Stimulated activated CD4-positive, alpha-beta T cell treated with anti-CD3 and anti-CD28 coated beads, Interleukin-12 subunit alpha, Interleukin-12 subunit beta, amount 100 ng/mL, for 24 hours (primary cell): ENCODE measurements around the gene DDX4.

Experiments used
- DNase-seq, 2 experiments: peaks; one replicate each; pipeline ENCODE4 v3.0.0-alpha.2; 2020; ENCODE audit warnings: low read depth in 2 of 2

Gene DDX4

DNA sequence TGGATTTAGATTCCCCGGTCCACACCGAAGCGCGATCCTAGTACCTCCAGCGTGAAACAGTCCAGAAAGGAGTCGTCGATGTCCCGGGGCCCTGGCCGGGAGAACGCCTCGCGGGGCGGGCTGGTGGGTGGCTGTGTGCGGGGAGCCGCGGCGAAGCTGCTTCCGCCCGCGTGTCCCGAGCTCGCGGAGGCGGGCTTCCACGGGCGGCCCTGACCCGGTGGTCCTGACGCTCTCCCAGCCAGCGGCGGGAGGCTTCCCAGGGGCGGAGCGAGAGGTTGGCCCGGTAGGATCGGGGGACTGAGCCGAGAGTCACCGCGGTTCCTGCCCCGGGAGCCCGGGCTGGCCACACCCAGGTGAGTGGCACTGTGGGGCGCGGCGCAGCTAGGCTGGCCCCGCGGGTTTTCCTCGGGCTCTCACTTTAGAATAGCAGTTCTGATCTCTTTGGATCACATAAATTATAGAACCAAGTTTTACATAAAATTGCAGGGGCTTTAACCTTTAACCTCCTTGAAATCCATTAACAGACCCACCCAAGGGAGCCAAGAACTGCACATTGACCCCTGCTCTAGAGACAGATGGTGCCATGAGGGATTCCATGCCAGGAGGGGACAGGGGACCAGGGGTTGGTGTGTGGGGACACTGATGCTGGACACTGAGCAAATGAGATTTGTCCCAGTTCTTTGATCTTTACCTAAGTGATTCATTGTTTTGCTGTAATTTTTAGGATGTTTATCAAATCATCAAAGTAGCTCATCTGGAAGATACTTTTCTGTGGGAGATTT, 84.1 kb downstream of the DDX4 start:
- DNase-seq = no peak

DNA sequence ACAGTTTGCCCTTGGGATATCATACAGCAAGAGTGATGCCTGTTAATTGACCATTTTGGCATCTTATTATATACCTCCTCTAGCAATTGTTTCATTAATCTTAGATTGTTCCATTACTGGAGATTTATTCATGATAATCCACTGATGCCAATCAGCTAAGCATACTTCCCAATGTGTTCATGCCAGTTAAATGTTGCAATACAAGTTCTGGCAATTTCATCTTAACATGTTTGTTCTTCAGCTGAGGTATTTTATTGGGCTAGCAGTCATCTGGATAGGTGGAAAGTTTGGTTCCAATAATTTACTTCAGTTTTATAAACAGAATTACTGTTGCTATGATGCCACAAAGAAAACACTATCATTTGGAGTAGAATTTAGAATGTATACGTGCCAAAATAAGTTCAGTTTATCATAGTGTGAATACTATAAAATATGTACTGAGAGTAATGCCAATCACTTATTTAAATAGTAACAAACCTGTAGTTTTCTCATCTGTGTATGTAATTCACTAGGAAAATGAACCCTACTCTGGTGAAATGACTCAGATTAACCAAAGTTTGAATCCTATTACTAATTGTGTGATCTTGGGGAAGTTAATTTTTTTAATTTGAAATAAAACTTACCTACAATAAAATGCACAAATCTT, 85.4 kb downstream of the DDX4 start:
- no peak for DNase-seq

DNA sequence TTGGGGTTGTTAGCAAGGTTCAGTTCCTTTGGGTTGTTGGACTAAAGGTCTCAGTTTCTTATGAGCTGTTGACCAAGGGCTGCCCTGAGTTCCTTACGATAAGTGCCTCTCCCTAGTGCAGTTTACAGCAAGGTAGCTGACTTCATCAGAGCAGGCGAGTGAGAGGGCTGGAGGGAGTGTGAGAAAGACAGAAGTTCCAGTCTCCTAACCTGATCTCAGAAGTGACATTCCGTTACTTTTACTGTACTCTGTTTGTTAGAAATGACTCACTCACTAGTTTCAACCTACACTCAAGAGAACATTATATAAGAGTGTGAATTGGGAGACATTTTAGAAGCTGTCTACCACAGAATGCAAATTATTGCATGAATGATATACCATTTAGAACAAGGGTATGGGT, 92.1 kb downstream of the DDX4 start:
- DNase-seq = no peak

DNA sequence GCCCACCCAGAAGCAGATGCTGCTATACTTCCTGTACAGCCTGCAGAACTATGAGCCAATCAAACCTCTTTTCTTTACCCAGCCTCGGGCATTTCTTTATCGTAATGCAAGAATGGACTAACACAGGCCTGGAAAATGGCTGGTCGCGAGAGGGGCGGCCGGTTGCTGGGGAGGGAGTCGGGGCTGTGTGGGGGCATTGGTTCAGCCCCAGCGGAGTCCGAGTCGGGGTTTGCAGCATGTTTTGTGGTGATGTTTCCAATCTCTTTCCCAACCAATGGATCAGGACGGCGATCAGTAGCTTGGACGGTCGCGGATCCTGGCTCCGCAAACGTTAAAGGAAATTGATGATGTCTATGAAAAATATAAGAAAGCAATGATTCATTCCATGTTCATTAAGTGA, 94.6 kb downstream of the DDX4 start:
- DNase-seq = no peak

DNA sequence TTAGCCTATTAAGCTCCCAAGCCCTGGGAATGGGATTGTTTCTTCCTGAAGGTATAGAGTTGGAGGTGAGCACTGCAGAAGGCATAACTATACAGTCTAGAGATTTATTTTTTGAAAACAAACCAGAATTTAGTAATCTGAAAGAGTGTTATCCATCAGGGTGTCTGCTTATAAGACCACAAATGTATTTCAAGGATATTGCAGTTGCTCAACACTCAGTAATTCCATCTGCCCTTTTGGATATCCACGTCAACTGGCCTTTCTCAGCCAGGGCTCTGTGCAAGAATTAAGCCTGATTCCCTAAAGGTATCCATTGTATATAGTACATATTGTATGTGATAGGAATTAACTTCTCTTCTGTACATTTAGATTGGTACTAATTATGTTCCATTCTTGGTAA, 98.3 kb downstream of the DDX4 start:
- no peak for DNase-seq

DNA sequence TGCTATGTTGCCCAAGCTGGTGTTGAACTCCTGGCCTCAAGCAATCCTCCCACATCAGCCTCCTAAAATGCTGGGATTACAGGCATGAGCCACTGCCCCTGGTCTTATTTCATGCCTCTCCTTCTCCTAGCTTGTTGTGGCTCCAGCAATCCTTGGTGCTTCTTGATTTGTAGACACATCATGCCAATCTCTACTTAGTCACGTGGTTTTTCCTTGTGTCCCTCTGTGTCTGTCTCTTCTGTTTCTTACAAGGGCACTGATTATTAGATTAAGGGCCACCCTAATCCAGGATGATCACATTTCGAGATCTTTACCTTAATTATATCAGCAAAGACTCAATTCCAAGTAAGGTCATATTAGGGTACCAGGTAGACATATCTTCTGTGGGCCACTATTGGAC, 104.1 kb downstream of the DDX4 start:
- DNase-seq = no peak

DNA sequence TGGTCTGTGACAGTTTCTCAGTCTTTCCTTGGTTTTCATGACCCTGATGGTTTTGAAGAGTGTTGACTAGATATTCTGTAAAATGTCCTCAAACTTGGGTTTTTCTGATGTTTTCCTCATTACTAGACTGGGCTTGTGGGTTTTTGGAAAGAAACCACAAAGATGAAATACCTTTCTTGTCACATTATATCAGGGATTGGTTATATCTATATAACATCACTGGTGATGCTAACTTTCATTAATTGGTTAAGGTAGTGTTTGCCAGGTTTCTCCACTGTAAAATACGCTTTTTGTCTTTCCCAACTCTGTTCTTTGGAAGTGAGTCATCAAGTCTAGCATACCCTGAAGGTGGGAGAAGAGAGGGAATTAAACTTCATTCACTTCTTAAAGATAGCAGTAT, 110.0 kb downstream of the DDX4 start:
- DNase-seq = no peak

DNA sequence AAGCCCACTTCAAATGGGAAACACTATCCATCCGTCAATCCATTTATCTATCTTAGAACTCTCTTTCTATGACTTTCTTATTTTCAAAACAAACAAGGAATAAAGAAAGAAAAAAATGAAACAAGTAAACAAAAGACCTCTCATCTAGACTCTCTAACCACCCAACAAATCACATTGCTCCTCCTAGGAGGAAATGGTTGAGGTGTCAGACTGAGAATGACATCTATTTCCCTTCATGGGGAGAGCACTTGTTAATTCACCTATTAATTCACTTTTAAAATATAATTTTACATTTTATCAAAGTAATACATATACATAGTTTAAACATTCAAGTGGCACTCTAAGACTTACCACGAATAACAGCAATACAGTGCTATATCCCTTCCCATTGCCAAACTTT, 110.9 kb downstream of the DDX4 start:
- no peak for DNase-seq

DNA sequence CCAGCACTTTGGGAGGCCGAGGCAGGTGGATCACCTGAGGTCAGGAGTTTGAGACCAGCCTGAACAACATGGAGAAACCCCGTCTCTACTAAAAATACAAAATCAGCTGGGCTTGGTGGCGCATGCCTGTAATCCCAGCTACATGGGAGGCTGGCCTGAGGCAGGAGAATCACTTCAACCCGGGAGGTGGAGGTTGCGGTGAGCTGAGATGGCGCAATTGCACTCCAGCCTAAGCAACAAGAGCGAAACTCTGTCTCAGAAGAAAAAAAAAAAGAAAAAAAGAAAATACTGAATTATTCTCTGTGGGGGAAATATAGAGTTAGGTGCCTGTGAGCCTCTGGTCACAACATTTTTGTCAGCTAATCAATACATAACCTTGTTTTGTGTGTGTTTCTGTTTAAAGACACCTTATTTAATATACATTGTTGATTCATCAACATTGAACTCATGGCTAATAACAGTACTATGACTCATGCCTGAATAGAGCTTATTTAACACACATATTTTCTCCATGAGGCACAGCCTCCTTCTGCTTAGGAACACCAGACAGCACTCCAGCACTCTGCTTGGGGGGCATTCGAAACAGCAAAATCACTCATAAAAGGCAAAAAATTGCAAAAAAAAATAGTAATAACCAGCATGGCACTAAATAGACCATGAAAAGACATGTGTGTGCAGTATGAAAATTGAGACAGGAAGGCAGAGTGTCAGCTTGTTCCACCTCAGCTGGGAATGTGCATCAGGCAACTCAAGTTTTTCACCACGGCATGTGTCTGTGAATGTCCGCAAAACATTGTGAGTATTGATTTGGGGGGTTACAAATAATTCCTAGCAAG, 113.2 kb downstream of the DDX4 start, which contains the start of gene IL31RA:
TSS of gene IL31RA (plus strand) at position 519 of the 836 bp plus-strand sequence. CDS start at position 733, 214 bp downstream.
- no peak for DNase-seq

DNA sequence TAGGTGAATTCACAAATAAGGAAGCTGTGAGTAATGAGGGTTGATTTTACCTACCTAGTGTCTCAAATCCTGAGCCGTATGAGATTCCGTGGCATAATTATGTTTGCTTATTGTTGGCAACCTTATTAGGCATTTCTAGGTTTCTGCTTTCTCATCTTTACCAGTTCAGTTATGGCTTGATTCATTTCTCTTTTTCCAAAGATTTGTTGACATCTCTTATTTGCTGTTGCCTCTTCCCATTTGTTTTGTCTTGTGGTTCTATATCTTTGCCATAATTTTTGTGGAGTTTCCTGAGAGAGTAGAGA, 113.8 kb downstream of the DDX4 start:
- no peak for DNase-seq

DNA sequence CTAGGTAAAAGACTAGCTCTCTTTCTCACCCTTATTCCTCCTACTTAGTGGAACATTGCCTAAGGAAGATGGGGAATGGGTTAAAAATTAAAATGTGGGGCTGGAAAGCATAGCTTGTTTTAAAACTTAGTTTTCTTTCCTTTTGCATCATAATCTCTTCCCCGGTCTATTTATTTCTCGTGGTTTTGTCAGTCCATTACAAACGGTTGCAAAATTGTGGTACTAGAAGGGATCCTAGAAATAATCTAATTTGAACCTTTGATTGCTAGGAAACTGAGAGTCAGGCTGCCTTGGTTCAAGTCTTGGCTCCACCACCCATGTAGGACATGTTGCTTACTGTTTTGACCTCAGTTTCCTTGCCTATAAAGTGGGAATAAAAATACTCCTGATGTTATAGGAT, 114.6 kb downstream of the DDX4 start:
- no peak for DNase-seq

DNA sequence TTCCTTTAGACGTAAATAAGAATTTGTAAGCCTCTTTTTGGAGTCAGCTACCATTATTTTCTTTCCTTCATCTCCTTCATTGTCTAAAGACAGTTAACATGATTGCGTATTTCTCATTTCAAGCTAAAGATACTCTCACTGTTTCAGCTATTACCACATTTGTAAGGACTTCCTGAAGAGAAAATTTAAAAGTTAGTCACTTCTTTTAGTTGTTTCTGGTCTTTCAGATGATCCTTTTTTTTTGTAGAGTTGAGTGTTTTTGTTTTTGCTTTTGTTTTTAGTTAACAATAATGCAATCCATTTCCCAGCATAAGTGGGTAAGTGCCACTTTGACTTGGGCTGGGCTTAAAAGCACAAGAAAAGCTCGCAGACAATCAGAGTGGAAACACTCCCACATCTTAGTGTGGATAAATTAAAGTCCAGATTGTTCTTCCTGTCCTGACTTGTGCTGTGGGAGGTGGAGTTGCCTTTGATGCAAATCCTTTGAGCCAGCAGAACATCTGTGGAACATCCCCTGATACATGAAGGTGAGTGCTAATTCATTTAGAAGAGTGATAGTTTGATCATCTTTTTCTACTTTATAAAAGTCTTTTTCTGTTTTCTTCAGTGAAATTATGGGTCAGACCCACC, 115.3 kb downstream of the DDX4 start:
- no peak for DNase-seq

DNA sequence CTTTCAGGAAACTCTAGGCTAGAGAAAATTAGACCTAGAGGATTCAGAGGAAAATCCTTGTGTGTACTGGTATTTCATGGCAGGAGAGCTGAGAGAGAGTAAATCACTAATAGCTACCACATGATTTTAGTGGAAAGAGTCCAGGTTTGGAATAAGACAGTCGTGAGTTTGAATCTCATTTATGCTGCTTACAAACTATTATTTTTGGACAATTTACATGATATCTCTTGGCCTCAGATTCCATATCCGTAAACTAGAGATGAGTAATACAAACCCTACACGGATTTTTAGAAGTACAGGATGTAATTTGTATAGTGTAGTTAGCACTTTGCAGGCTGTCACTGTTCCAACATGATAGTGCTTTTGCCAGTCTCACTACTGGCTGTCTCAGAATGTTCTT, 116.0 kb downstream of the DDX4 start:
- no peak for DNase-seq

DNA sequence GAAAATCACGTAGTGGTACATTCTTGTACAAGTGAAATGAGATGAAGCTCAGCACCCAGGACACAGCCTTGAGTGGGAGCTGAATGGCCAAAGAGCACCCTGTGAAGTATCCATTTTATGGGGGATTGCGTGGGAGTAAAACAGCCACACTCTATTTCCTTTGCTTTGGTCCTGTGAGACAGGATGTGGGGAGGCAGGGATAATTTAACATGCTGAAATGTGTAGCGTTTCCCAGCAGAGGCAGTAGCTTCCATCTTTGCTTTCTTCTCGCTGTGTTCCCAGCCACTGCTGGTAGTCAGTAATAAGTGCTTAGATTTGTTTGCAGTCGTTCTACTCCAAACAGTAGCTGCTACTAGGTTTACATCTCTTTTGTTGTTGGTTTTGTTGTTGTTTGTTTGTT, 117.6 kb downstream of the DDX4 start:
- DNase-seq = no peak

DNA sequence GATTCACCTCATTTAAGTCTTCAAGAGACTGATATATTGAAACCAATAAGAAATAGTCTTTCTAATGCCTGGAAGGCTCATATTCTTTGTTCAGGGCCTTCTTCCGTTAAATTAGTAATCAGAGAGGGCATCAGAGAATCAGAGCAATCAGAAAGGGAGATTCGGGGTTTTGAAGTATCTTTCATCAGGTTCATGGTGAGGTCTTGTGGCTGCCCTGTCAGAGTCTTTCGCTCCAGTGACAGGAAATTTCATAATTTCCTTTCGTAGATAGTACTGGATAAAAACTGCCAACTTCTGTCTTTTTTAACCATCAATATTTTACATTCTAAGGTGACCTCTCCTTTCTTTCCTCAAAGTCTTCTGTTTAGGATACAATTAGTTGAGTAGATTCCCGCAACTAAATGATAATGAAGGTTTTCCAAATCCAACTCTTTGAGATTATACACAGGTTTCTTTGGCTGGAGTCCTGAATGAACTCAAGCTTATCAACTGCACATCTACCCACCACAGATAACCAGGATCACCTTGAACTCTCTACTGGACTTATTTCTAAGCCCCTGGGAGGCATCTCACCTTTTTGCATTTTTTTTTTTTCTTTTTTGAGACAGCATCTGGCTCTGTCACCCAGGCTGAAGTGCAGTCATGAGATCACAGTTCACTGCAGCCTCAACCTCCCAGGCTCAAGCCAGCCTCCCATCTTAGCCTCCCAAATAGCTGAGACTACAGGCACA, 118.8 kb downstream of the DDX4 start:
- DNase-seq = no peak

DNA sequence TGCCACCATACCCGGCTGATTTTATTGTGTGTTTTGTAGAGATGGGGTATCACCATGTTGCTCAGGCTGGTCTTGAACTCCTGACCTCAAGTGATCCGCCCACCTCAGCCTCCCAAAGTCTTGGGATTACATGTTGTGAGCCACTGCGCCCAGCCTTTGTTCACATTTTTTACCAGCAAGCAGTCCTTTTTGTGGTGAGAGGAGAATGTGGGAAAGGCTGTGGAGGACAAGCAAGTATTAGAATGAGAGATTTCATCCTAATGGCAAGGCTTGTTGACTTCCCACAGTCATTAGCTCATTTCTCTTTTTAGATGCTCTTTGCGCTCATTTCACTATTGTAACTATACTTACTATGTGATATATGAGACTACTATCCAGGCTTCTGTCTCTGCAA, 119.4 kb downstream of the DDX4 start:
- no peak for DNase-seq

DNA sequence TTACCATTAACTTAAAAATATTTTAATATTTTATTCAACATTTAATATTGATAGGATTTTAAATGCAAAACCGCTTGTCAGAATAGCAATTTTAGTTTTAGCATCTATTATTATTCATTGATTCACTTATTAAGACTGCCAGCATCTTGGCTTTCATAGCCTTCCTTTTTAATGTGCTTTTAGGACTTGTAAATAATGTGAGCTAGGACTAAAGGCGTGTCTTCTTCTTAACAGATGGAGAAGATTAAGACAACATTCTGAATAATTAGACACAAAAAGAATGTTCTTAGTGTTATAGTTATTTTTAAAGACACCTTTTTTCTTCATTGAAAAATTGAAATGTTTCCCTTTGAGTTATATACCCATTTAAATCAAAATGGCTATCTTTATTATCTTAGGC, 120.2 kb downstream of the DDX4 start:
- no peak for DNase-seq

DNA sequence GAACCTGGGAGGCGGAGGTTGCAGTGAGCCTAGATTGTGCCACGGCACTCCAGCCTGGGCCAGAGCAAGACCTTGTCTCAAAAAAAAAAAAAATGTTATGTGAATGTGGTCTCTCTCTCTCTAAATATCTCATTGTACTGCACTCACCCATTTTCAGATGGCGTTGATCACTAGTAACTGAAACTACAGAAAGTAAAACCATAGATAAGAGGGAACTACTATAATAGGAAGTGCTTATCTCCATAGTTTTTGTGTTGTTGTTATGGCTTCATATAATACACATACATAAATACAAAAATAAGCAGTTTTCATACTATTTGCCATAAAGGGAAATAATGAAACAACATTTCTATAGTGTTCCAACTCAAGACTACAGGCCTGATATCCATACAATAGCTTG, 122.4 kb downstream of the DDX4 start:
- DNase-seq = no peak

DNA sequence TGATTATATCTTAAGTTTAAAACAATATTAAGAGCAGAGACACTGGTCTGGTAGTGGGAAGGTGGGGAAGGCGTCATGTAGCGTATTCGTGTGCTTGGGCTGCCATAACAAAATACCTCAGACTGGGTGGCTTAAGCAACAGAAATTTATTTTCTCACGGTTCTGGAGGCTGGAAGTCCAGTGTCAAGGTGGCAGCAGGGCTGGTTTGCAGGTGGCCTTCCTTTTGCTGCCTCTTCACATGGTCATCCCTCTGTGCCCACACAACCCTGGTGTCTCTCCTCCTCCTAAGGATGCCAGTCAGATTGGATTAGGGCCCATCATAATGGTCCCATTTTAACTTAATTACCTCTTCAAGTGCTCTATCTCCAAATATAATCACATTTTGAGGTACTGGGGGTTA, 122.8 kb downstream of the DDX4 start:
- no peak for DNase-seq

DNA sequence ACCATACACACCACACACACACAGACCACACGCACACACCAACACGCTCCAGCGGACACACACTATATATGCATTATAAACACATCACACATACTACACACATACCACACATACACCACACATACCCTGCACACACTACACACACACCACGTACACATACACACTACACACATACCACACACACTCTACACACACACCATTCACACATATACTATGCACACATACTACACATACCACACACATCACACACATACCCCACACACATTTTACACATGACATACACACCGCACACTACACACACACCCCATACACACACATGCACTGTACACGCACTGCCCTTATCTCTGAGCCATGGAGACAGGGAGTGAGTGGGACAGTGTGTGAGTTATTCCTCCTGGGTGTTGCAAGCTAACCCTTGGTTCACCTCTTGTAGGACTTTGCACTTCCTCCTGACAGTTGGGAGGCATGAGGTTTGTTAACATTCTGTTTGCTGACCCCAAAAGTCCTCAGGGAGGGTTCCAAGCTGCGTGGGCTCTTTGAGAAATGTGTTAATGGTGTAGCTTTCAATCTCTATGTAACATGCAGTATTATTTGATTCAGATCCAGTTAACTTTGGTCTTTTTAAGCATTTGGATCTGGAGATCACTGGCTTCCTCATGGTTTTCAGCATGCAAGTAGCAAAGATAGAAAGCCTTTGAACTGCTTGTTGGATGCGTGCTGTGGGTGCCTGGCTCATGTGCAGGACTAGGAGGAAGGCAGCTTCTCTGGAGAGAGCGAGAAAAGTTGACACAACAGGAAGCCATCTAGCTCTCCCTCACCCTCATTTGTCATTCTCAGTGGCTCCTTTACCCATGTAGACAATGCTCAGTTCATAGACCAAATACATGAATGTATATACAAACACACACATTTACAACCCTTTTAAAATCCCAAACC, 127.0 kb downstream of the DDX4 start:
- DNase-seq = no peak

DNA sequence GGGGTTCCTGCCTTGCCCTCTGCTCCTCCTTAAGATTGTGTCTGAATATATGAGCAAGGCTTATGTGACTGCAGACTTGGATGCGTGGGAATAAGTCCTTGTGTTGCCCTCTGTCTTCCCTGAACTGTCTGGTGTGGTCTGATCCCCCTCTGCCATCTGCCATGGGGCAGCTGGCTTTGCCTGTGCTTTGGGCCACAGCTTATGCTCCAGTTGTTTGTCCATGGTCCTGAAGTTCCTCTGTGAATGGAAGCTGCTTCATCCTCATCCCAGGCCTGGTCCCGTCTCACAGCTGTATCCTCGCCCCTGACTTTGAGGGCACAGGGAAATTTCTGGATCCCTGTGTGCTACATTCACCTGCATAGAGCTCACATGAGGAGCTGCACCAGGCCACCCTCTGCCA, 128.0 kb downstream of the DDX4 start:
- DNase-seq = no peak
